GM23338 (cell line): ENCODE measurements around the gene AADAT. TPM values are rescaled to one million over a fixed set of nuclear protein-coding genes. Genes with fewer than 3 reads are reported as not detected.
A peak's percentile ranks its signal among the peaks of the same experiment; 100 is the strongest.

Experiments used
- ATAC-seq: fragments of 200-7000 bp; cut with Tn5 transposase; 3 replicates; pipeline ENCODE4 v1.9.1; 2020
- DNase-seq: peaks from one replicate; pipeline ENCODE4 v3.0.0-alpha.2; 2015; ENCODE audit warnings: low spot score
- H2AFZ ChIP-seq: fragments of 200-600 bp; sonication (generic); 2 replicates; pipeline ENCODE4 v1.8.0; 2016; ENCODE audit warnings: antibody characterized with exemption, mild to moderate bottlenecking, moderate library complexity
- H3F3A ChIP-seq: fragments of 200-600 bp; sonication (generic); replicated peaks from 2 replicates; pipeline ENCODE4 v1.8.0; 2017; ENCODE audit warnings: antibody characterized with exemption, mixed run types, low read depth
- H3K27ac ChIP-seq: fragments of 200-600 bp; sonication (generic); 2 replicates; pipeline ENCODE4 v1.6.1; 2016; ENCODE audit warnings: low read depth
- H3K27me3 ChIP-seq: fragments of 200-600 bp; sonication (generic); 2 replicates; pipeline ENCODE4 v1.8.0; 2016; ENCODE audit warnings: mild to moderate bottlenecking, mixed run types, moderate library complexity; ENCODE audit not compliant: insufficient read depth
- H3K36me3 ChIP-seq: fragments of 200-600 bp; sonication (generic); 2 replicates; pipeline ENCODE4 v1.8.0; 2016; ENCODE audit warnings: mild to moderate bottlenecking; ENCODE audit not compliant: insufficient read depth
- H3K4me1 ChIP-seq: fragments of 200-600 bp; sonication (generic); 2 replicates; pipeline ENCODE4 v1.8.0; 2016; ENCODE audit warnings: mild to moderate bottlenecking, moderate library complexity; ENCODE audit not compliant: insufficient read depth
- H3K4me2 ChIP-seq: fragments of 200-600 bp; sonication (generic); 2 replicates; pipeline ENCODE4 v1.7.1; 2017; ENCODE audit warnings: mixed run types
- H3K4me3 ChIP-seq: fragments of 200-600 bp; sonication (generic); 2 replicates; pipeline ENCODE4 v1.6.1; 2016; ENCODE audit warnings: mixed run types
- H3K79me2 ChIP-seq: fragments of 200-600 bp; sonication (generic); replicated peaks from 2 replicates; pipeline ENCODE4 v1.8.0; 2017; ENCODE audit warnings: mild to moderate bottlenecking; ENCODE audit not compliant: insufficient read depth
- H3K9me2 ChIP-seq: fragments of 200-600 bp; sonication (generic); 2 replicates; pipeline ENCODE4 v1.8.0; 2017; ENCODE audit not compliant: insufficient read depth
- H4K20me1 ChIP-seq: fragments of 200-600 bp; sonication (generic); replicated peaks from 2 replicates; pipeline ENCODE4 v1.8.0; 2017; ENCODE audit warnings: mild to moderate bottlenecking; ENCODE audit not compliant: insufficient read depth
- H3K27ac Mint-ChIP-seq: 2 replicates; pipeline ENCODE4 v1.8.0; 2020; ENCODE audit warnings: inconsistent platforms, mild to moderate bottlenecking, moderate library complexity, mixed read lengths
- H3K27me3 Mint-ChIP-seq: 3 replicates; pipeline ENCODE4 v1.8.0; 2022; ENCODE audit warnings: low read depth, mild to moderate bottlenecking, moderate library complexity, mixed read lengths, inconsistent platforms; ENCODE audit not compliant: insufficient read depth, poor library complexity
- H3K36me3 Mint-ChIP-seq: 3 replicates; pipeline ENCODE4 v1.8.0; 2021; ENCODE audit warnings: low read depth, mild to moderate bottlenecking, inconsistent platforms, moderate library complexity, mixed read lengths
- H3K4me1 Mint-ChIP-seq: 3 replicates; pipeline ENCODE4 v1.8.0; 2020; ENCODE audit warnings: mild to moderate bottlenecking, inconsistent platforms, mixed read lengths
- H3K4me3 Mint-ChIP-seq: 3 replicates; pipeline ENCODE4 v1.8.0; 2021; ENCODE audit warnings: moderate library complexity, mild to moderate bottlenecking, inconsistent platforms, mixed read lengths
- H3K9me3 Mint-ChIP-seq: 3 replicates; pipeline ENCODE4 v1.8.0; 2020; ENCODE audit warnings: moderate library complexity, mild to moderate bottlenecking, inconsistent platforms, mixed read lengths
- CTCF ChIP-seq, 2 experiments: fragments of 200-600 bp in 1 of 2; sonication (generic) in 1 of 2; conservative IDR thresholded peaks; 2 replicates each; pipeline versions ENCODE4 v1.5.1 to v1.6.1; 2016 to 2017; ENCODE audit warnings: antibody characterized with exemption in 2 of 2, low read depth in 2 of 2, mild to moderate bottlenecking in 2 of 2, moderate library complexity in 1 of 2
- EZH2 ChIP-seq: fragments of 200-600 bp; sonication (generic); IDR thresholded peaks from one replicate; pipeline ENCODE4 v1.8.0; 2017; ENCODE audit warnings: antibody characterized with exemption, mild to moderate bottlenecking, low read depth; ENCODE audit not compliant: unreplicated experiment
- POLR2AphosphoS5 ChIP-seq: IDR thresholded peaks from 2 replicates; pipeline ENCODE4 v1.6.1; 2016; ENCODE audit warnings: antibody characterized with exemption, low read depth
- ZNF331 ChIP-seq: fragments of 250-450 bp; sonication (Bioruptor Pico); IDR thresholded peaks from 2 replicates; pipeline ENCODE4 v1.5.0; 2020; ENCODE audit warnings: low read depth, mild to moderate bottlenecking, moderate library complexity
- polyA plus RNA-seq: library from polyadenylated mRNA; unstranded; fragments of >200 nt; fragmentation: Nextera tagmentation; extraction: Ambion mirVana; gene quantifications from 2 replicates; pipeline ENCODE4 v1.2.1, GENCODE V29; 2016
- total RNA-seq: library from RNA; depleted of rRNA; stranded (reverse); fragments of >200 nt; shearing (Covaris generic); gene quantifications from 2 replicates; pipeline ENCODE4 v1.2.3, GENCODE V29; 2014
- TF ChIP-seq, protein P1 (sequence below): IDR thresholded peaks from one replicate; pipeline ENCODE4 v1.6.1; 2018; ENCODE audit warnings: antibody characterized with exemption; ENCODE audit not compliant: unreplicated experiment
- TF ChIP-seq, protein P2 (sequence below): fragments of 250-450 bp; sonication (Bioruptor Pico); IDR thresholded peaks from 2 replicates; pipeline ENCODE4 v1.5.0; 2020; ENCODE audit warnings: mild to moderate bottlenecking, moderate library complexity

Gene AADAT
- total and polyA plus RNA-seq, 2 experiments from 2014 or later: 6.9 to 7.0 TPM

- Histone ChIP-seq H3K27me3 (peaks cover 43% of the 10 kb centered on the region), H3K4me2 (peak within 1 kb of the TSS; percentile 95), H3F3A (no peaks in the 10 kb centered on the region), H3K79me2 (0 out of 2 replicates have a peak, but pooled peaks cover 5% of the 10 kb centered on the region), H3K27ac (peak within 1 kb of the TSS; percentile 68), H3K9me2 (0 out of 2 replicates have a peak, but pooled peaks cover 3% of the 10 kb centered on the region), H3K4me3 (peak within 1 kb of the TSS; percentile 83), H4K20me1 (no peaks in the 10 kb centered on the region; the same call in 1 of the 2 replicates), H3K4me1 (peaks cover 11% of the 10 kb centered on the region), H2AFZ (peak within 1 kb of the TSS; percentile 99), H3K36me3 (no peaks in the 10 kb centered on the region)
- DNase-seq: peak; percentile 91
- Mint-ChIP-seq H3K36me3 (peaks cover 11% of the 10 kb centered on the region; the same call in 2 of the 3 replicates), H3K27me3 (peaks cover 35% of the 10 kb centered on the region), H3K9me3 (peaks cover 13% of the 10 kb centered on the region), H3K27ac (peak within 1 kb of the TSS; percentile 79), H3K4me3 (peak within 1 kb of the TSS; percentile 86), H3K4me1 (peaks cover 9% of the 10 kb centered on the region; the same call in 2 of the 3 replicates)
- ATAC-seq: peak; percentile 85
- TF ChIP-seq CTCF (conservative IDR thresholded peaks at IDR 0.05; ENCODE audit: low read depth in 2 of 2): peak in 1 of 2 experiments; percentile 23; a peak in 1 of 4 replicates
- peak; percentile 51; the same call in 1 of the 2 replicates for TF ChIP-seq POLR2AphosphoS5
- TF ChIP-seq, protein P1, sequence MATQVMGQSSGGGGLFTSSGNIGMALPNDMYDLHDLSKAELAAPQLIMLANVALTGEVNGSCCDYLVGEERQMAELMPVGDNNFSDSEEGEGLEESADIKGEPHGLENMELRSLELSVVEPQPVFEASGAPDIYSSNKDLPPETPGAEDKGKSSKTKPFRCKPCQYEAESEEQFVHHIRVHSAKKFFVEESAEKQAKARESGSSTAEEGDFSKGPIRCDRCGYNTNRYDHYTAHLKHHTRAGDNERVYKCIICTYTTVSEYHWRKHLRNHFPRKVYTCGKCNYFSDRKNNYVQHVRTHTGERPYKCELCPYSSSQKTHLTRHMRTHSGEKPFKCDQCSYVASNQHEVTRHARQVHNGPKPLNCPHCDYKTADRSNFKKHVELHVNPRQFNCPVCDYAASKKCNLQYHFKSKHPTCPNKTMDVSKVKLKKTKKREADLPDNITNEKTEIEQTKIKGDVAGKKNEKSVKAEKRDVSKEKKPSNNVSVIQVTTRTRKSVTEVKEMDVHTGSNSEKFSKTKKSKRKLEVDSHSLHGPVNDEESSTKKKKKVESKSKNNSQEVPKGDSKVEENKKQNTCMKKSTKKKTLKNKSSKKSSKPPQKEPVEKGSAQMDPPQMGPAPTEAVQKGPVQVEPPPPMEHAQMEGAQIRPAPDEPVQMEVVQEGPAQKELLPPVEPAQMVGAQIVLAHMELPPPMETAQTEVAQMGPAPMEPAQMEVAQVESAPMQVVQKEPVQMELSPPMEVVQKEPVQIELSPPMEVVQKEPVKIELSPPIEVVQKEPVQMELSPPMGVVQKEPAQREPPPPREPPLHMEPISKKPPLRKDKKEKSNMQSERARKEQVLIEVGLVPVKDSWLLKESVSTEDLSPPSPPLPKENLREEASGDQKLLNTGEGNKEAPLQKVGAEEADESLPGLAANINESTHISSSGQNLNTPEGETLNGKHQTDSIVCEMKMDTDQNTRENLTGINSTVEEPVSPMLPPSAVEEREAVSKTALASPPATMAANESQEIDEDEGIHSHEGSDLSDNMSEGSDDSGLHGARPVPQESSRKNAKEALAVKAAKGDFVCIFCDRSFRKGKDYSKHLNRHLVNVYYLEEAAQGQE: peak; percentile 3
- no peak for TF ChIP-seq ZNF331 (CRISPR knock-in tag)
Observed at GRCh38 chr4:170026253-170027021, 63.3 kb downstream of the AADAT start, which contains the start of gene MFAP3L. TSS of gene MFAP3L (minus strand) at chr4:170026395. CDS start at chr4:170005877, 20,518 bp downstream.

DNA sequence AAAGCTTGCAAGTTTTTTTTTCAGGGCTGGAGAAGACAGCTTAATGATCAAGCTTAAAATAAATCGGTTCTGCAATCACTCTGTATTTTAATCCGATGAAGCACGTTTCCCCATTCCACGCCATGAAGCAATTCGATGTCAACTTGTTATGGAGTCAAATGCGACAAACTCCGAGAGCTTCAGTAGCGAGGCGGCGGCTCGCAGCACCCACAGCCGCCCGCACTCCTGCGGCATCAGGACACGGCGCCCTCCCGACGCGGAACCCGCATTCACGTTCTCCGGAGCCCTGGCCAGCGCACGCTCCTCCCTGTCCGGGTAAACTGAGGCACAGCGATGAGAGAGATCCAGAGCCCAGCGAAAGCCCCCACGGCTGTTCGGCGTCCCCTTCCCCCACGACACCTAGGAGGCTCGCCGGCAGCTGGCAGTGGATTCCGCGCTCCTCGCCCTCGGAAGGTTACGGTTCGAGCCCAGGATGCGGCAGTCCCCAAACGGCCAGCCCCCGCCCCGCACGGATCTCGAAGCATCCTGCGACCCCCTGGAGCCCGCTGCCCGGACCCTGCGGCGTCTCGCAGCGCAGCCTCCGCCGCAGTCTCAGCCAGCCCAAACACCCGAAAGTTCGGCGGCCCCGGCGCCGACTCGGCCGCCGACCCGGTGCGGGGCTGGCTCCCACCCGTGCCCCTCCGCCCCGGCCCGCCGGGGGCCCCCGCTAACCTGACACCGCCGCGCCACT, 64.1 kb downstream of the AADAT start:
- H3K4me2 ChIP-seq: peak overlapping the region; percentile 75
- H3K79me2 ChIP-seq: 0 out of 2 replicates have a peak, but pooled peaks cover 5% of the 10 kb centered on the region
- H3K4me1 ChIP-seq: peaks cover 11% of the 10 kb centered on the region
- no peak overlapping the region for H3K27ac ChIP-seq
- no peak overlapping the region for H3K27ac Mint-ChIP-seq
- ATAC-seq (peak; percentile 8), DNase-seq (peak; percentile 51)
- peak; percentile 29 for TF ChIP-seq EZH2
- TF ChIP-seq, protein P2, sequence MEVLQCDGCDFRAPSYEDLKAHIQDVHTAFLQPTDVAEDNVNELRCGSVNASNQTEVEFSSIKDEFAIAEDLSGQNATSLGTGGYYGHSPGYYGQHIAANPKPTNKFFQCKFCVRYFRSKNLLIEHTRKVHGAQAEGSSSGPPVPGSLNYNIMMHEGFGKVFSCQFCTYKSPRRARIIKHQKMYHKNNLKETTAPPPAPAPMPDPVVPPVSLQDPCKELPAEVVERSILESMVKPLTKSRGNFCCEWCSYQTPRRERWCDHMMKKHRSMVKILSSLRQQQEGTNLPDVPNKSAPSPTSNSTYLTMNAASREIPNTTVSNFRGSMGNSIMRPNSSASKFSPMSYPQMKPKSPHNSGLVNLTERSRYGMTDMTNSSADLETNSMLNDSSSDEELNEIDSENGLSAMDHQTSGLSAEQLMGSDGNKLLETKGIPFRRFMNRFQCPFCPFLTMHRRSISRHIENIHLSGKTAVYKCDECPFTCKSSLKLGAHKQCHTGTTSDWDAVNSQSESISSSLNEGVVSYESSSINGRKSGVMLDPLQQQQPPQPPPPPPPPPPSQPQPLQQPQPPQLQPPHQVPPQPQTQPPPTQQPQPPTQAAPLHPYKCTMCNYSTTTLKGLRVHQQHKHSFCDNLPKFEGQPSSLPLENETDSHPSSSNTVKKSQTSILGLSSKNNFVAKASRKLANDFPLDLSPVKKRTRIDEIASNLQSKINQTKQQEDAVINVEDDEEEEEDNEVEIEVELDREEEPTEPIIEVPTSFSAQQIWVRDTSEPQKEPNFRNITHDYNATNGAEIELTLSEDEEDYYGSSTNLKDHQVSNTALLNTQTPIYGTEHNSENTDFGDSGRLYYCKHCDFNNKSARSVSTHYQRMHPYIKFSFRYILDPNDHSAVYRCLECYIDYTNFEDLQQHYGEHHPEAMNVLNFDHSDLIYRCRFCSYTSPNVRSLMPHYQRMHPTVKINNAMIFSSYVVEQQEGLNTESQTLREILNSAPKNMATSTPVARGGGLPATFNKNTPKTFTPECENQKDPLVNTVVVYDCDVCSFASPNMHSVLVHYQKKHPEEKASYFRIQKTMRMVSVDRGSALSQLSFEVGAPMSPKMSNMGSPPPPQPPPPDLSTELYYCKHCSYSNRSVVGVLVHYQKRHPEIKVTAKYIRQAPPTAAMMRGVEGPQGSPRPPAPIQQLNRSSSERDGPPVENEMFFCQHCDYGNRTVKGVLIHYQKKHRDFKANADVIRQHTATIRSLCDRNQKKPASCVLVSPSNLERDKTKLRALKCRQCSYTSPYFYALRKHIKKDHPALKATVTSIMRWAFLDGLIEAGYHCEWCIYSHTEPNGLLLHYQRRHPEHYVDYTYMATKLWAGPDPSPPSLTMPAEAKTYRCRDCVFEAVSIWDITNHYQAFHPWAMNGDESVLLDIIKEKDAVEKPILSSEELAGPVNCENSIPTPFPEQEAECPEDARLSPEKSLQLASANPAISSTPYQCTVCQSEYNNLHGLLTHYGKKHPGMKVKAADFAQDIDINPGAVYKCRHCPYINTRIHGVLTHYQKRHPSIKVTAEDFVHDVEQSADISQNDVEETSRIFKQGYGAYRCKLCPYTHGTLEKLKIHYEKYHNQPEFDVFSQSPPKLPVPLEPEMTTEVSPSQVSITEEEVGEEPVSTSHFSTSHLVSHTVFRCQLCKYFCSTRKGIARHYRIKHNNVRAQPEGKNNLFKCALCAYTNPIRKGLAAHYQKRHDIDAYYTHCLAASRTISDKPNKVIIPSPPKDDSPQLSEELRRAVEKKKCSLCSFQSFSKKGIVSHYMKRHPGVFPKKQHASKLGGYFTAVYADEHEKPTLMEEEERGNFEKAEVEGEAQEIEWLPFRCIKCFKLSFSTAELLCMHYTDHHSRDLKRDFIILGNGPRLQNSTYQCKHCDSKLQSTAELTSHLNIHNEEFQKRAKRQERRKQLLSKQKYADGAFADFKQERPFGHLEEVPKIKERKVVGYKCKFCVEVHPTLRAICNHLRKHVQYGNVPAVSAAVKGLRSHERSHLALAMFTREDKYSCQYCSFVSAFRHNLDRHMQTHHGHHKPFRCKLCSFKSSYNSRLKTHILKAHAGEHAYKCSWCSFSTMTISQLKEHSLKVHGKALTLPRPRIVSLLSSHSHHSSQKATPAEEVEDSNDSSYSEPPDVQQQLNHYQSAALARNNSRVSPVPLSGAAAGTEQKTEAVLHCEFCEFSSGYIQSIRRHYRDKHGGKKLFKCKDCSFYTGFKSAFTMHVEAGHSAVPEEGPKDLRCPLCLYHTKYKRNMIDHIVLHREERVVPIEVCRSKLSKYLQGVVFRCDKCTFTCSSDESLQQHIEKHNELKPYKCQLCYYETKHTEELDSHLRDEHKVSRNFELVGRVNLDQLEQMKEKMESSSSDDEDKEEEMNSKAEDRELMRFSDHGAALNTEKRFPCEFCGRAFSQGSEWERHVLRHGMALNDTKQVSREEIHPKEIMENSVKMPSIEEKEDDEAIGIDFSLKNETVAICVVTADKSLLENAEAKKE (CRISPR knock-in tag): no peak
- peaks cover 13% of the 10 kb centered on the region for H3K9me3 Mint-ChIP-seq
- no peaks in the 10 kb centered on the region; the same call in 1 of the 2 replicates for H4K20me1 ChIP-seq
- peak overlapping the region; percentile 88; the same call in 1 of the 2 replicates for H2AFZ ChIP-seq
- H3K4me1 Mint-ChIP-seq: peaks cover 14% of the 10 kb centered on the region
- H3F3A ChIP-seq: no peaks in the 10 kb centered on the region
- peaks cover 35% of the 10 kb centered on the region for H3K27me3 Mint-ChIP-seq
- no peaks in the 10 kb centered on the region for H3K36me3 ChIP-seq
- H3K4me3 Mint-ChIP-seq: peak overlapping the region; percentile 81
- H3K4me3 ChIP-seq: peak overlapping the region; percentile 83
- H3K27me3 ChIP-seq: peaks cover 43% of the 10 kb centered on the region
- 0 out of 2 replicates have a peak, but pooled peaks cover 3% of the 10 kb centered on the region for H3K9me2 ChIP-seq
- H3K36me3 Mint-ChIP-seq: peaks cover 11% of the 10 kb centered on the region; the same call in 2 of the 3 replicates
